ENCODE results near the gene ADAR. TPM values are rescaled to one million over a fixed set of nuclear protein-coding genes. Genes with fewer than 3 reads are reported as not detected.

The ADAR gene
- polyA plus RNA-seq, 3 donors, result 144 to 150 (median 146) TPM

GRCh38 chr1:154598871-154599635 lies 8.9 kb downstream of the ADAR start:
- DNase-seq (ENCODE audit: extremely low read depth in 1 of 11, low read depth in 9 of 11, low spot score in 4 of 11), result no peak

GRCh38 chr1:154595621-154596020 lies 12.4 kb downstream of the ADAR start:
- no peak for DNase-seq (ENCODE audit: extremely low read depth in 1 of 11, low read depth in 9 of 11, low spot score in 4 of 11)

GRCh38 chr1:154594811-154595210 lies 13.2 kb downstream of the ADAR start:
- DNase-seq (ENCODE audit: extremely low read depth in 1 of 11, low read depth in 9 of 11, low spot score in 4 of 11), result no peak

- no peak for DNase-seq (ENCODE audit: extremely low read depth in 1 of 11, low read depth in 9 of 11, low spot score in 4 of 11)
Measured at GRCh38 chr1:154593390-154593789, 14.6 kb downstream of the ADAR start.

- no peak for DNase-seq (ENCODE audit: extremely low read depth in 1 of 11, low read depth in 9 of 11, low spot score in 4 of 11)
Measured at GRCh38 chr1:154591206-154591605, 16.8 kb downstream of the ADAR start.

- DNase-seq (ENCODE audit: extremely low read depth in 1 of 11, low read depth in 9 of 11, low spot score in 4 of 11), result no peak
Measured at GRCh38 chr1:154590756-154591155, 17.2 kb downstream of the ADAR start.

GRCh38 chr1:154589780-154590179 lies 18.2 kb downstream of the ADAR start:
- DNase-seq (ENCODE audit: extremely low read depth in 1 of 11, low read depth in 9 of 11, low spot score in 4 of 11), result no peak

- no peak for DNase-seq (ENCODE audit: extremely low read depth in 1 of 11, low read depth in 9 of 11, low spot score in 4 of 11)
Measured at GRCh38 chr1:154586641-154587040, 21.3 kb downstream of the ADAR start.

GRCh38 chr1:154586231-154586630 lies 21.8 kb downstream of the ADAR start:
- DNase-seq (ENCODE audit: extremely low read depth in 1 of 11, low read depth in 9 of 11, low spot score in 4 of 11), result no peak

- no peak for DNase-seq (ENCODE audit: extremely low read depth in 1 of 11, low read depth in 9 of 11, low spot score in 4 of 11)
Measured at GRCh38 chr1:154584267-154584994, 23.6 kb downstream of the ADAR start.

- no peak for DNase-seq (ENCODE audit: extremely low read depth in 1 of 11, low read depth in 9 of 11, low spot score in 4 of 11)
Measured at GRCh38 chr1:154583773-154584172, 24.2 kb downstream of the ADAR start.

GRCh38 chr1:154582885-154583284 lies 25.1 kb downstream of the ADAR start:
- DNase-seq (ENCODE audit: extremely low read depth in 1 of 11, low read depth in 9 of 11, low spot score in 4 of 11), result no peak

GRCh38 chr1:154581766-154582165 lies 26.2 kb downstream of the ADAR start:
- DNase-seq (ENCODE audit: extremely low read depth in 1 of 11, low read depth in 9 of 11, low spot score in 4 of 11), result no peak

- DNase-seq (ENCODE audit: extremely low read depth in 1 of 11, low read depth in 9 of 11, low spot score in 4 of 11), result no peak
Measured at GRCh38 chr1:154579374-154579773, 28.6 kb downstream of the ADAR start.

- DNase-seq (ENCODE audit: extremely low read depth in 1 of 11, low read depth in 9 of 11, low spot score in 4 of 11), result no peak
Measured at GRCh38 chr1:154578058-154578418, 29.9 kb downstream of the ADAR start.

GRCh38 chr1:154577346-154578057 lies 30.5 kb downstream of the ADAR start:
- no peak for DNase-seq (ENCODE audit: extremely low read depth in 1 of 11, low read depth in 9 of 11, low spot score in 4 of 11)

GRCh38 chr1:154575951-154576566 lies 31.9 kb downstream of the ADAR start:
- DNase-seq (ENCODE audit: extremely low read depth in 1 of 11, low read depth in 9 of 11, low spot score in 4 of 11), result no peak

- DNase-seq (ENCODE audit: extremely low read depth in 1 of 11, low read depth in 9 of 11, low spot score in 4 of 11), result no peak
Measured at GRCh38 chr1:154575147-154575927, 32.6 kb downstream of the ADAR start.

GRCh38 chr1:154574716-154575115 lies 33.3 kb downstream of the ADAR start:
- DNase-seq (ENCODE audit: extremely low read depth in 1 of 11, low read depth in 9 of 11, low spot score in 4 of 11), result no peak

Measured in renal cortex interstitium (tissue), 11 donors.